Stimulated activated CD4-positive, alpha-beta T cell treated with anti-CD3 and anti-CD28 coated beads, Interleukin-15, amount 100 ng/mL, for 1 hour (primary cell): ENCODE results near the gene MAGI1.

Experiments
- DNase-seq, 2 donors: peaks; one replicate each; pipeline ENCODE4 v3.0.0-alpha.2; 2020; ENCODE audit warnings: low read depth in 1 of 2, low spot score in 1 of 2

The MAGI1 gene

GRCh38 chr3:65398953-65399352 lies 639.8 kb downstream of the MAGI1 start:
- DNase-seq, result no peak

DNA sequence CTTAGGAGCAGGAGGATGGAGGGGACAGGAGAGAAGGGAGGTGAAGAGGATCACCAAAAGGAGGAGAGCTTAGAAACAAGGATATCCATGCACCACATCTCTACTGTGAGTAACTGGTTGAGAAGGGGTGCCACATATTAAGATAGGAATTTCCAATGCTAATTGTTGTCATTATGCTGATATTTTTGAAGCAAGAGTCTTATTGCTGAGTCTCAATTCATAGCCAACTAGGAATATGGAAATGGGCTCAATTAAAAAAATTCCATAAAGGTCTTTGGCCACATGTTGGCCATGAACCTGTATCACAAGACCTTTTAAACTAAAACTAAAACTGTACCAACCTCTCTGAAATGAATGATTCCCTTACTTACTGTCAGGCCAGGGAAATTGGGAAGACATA lies 642.6 kb downstream of the MAGI1 start:
- no peak for DNase-seq

DNA sequence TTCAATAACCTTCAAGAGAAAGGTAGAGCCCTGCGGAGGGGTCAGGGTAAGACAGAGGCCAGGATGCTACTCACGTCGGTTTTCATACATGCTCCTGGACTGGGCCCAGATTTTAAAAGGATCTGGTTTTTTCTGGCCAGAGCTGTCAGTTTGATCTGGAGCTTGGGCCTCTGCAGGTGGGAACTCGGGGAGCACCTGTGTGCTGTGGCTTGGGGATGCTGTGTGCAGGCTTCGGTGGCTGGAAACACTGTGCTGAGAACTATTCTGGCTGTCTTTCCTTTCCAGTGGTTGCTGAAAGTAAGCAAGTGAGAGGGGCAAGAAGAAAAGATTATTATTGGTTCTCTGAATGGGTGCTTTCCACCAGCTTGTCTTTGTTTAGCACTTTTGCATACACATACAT lies 647.6 kb downstream of the MAGI1 start:
- DNase-seq, result no peak

- no peak for DNase-seq
Observed at GRCh38 chr3:65385805-65386204, 652.9 kb downstream of the MAGI1 start.

DNA sequence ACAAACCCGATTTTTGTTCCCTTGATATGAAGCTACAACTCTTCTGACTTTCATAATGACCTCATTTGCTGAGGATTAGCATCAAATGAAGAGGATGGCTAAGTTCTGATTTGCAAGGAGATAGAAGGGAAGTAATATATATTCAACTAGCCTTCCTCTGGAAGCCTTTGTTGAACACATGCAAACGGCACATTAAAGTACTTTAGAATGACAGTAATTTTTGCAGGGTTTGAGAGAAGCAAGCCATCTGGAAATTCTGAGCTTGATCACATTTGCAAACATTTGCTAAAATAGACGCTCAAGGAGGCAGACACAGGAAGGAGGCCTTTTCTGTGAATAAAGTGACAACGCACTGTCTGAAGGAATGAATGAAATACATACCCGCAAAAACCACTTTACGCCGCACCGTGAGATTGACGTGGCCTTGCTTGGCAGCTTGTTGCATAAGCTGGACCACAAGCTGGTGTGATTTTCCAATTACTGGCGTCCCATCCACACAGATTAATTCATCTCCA lies 657.2 kb downstream of the MAGI1 start:
- DNase-seq, result no peak

GRCh38 chr3:65379223-65379622 lies 659.5 kb downstream of the MAGI1 start:
- no peak for DNase-seq

- no peak for DNase-seq
Observed at GRCh38 chr3:65377637-65378036, 661.1 kb downstream of the MAGI1 start.

DNA sequence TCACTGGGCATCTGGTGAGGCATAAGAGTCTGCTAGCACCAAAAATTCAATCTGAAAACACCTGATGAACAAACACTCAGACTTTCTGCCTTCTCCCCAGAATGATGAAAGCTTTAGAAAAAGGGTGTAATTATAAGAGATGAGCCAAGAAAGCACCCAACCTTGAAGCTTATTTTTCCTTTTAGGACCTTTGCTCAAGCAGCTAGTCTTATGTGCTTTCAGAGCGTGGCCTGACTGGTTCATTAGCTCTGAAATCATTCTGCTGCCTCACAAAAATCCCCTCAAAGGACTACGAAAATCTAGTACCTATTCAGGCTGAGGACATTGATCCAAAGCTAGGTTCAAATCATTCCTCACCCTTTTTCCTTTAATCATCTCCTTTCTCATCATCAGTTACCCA lies 662.3 kb downstream of the MAGI1 start:
- no peak for DNase-seq

DNA sequence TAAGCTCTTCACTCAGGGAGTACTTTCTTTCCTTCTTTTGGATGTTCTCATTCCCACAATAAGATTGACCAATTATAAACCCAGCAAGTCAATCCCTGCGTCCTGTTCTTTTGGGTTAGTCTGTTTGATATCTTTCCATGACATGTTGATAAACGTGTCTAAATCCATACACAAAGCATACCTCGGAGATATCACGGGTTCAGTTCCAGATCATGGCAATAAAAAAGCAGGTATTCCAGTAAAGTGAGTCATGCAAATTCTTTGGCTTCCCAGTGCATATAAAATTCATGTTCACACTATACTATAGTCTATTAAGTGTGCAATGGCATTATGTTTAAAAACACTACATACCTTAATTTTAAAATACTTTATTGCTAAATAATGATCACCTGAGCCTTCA lies 667.7 kb downstream of the MAGI1 start:
- no peak for DNase-seq

- DNase-seq, result no peak
Observed at GRCh38 chr3:65368866-65369265, 669.9 kb downstream of the MAGI1 start.

DNA sequence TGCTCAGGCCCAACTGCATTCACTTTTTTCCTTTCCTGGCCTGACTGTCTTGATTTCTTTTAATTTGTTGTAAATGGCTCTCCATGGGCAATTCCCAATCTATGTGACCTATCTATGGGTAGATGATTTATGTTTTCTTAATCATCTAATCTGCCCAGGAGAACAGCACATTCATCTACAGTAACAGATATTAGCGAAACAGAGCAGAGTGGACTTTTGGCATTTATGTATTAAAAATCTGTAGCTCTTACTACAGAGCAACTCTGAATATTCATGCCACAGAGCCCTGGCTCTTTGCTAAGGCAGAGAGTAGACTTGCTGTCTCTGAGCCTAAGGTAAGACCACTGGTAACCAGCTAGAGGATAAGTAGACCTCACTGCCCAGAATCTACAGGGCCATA lies 676.0 kb downstream of the MAGI1 start:
- DNase-seq, result no peak

- DNase-seq, result no peak
Observed at GRCh38 chr3:65361448-65361847, 677.3 kb downstream of the MAGI1 start.

- no peak for DNase-seq
Observed at GRCh38 chr3:65356331-65357248, 682.1 kb downstream of the MAGI1 start.

DNA sequence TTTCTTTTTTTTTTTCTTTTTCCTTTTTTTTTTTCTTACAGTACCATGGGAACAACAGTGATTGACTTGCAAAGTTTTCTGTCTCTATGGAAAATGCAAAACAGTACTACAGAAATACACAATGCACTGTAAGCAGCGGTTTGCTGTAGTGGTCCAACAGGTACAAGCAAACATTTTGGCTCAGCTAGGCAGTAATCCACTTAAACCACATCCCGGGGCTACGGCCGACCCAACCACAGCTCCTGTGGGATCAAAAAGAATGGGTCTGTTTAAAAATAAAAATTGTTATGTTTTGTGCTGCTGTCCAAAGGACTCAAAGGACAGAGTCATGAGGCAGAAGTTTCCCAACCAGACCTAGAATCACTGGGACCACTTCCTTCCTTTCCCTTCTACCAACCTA lies 683.8 kb downstream of the MAGI1 start:
- no peak for DNase-seq

DNA sequence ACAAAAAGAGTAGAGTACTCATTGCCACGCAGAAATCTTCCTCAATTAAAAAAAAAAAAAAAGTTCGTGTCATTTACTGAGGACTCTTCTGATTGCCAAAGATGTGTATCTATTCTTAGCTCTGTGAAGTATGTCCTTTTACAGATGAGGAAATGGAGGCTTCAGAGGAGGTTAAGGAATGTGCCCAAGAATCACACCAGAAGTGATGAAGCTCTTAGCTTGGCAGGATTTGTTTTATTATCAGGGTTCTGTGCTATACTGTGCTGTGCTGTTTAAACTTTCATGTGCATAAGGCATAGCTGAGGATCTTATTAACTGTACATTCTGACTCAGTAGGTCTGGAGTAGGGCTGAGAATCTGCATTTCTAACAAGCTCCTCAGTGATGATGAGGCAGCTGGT lies 685.8 kb downstream of the MAGI1 start:
- DNase-seq, result no peak

DNA sequence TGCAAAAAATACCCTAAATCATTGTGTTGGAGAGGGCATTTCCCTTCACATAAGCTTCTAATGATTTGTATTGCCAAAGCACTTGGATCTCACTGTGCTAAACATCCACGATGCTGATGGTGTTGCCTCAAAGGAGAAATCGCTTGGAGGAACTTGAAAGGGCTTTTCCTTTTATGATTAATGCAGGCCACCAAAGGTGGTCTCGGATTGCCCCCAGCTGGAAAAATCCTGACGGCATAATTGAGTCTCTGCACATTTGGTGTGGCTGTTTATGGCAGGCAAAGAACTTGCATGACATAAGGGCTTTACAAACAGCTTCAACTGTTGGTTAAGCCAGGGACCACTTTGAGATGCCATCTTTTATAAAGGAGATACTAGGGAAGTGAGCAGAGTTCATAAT lies 687.0 kb downstream of the MAGI1 start:
- no peak for DNase-seq

DNA sequence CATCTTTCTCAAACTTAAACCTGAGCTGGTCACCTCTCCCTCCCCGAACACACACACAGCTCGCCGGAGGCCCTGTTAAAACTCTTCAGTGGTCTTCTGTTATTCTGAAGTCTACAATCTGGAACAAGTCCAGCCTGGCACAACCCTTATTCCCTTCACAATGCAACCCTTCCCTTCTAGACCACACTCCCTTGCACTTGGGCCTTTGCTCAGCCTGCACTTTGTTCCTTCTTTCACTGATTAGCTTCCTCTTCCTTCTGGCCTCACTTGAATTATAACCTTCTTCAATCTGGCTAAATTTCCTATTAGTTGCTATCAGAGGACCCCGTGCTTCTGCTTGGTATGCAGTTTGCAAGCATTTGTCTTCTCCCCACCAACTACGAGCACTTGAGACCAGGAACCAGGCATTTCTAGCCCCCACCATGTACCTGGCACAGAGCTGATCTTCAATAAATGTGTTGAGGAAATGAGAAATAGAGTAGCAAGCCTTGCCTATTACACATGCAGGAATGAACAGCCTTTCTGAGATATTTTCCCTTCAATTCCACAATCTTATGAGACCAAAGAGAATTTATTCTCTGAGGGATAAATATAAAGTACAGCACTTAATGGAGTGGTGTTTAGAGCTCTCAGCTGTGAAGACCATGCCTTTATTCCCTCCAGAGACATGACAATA lies 687.8 kb downstream of the MAGI1 start:
- no peak for DNase-seq

DNA sequence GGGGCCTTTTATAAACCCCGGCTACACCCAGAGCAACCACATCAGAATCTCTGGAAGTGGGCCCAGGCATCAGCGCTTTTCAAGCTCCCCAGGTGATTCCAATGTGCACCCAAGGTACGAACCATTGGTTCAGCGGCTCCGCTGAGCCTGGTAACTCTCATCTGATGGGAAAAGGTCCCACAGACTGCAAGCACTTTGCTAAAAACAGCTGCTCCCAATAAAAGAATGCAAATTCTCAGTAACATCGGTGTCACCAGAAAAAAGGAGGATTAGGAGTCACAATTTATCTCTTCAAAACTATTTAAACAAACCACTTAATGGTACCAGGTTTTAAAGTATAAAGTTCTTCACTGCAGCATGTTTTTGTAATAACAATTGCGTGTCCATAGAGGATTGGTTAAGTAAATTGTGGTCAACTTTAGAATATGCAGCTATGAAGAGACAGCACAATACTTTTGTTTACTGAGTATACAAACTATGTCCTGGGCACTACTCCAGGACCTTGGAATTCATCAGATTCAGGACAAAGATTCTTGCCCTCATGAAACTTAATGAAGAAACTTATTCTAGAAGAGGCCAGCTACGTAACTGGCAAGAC lies 690.2 kb downstream of the MAGI1 start:
- DNase-seq, result no peak

- DNase-seq, result no peak
Observed at GRCh38 chr3:65347166-65347565, 691.6 kb downstream of the MAGI1 start.

GRCh38 chr3:65344846-65345245 lies 693.9 kb downstream of the MAGI1 start:
- no peak for DNase-seq

DNA sequence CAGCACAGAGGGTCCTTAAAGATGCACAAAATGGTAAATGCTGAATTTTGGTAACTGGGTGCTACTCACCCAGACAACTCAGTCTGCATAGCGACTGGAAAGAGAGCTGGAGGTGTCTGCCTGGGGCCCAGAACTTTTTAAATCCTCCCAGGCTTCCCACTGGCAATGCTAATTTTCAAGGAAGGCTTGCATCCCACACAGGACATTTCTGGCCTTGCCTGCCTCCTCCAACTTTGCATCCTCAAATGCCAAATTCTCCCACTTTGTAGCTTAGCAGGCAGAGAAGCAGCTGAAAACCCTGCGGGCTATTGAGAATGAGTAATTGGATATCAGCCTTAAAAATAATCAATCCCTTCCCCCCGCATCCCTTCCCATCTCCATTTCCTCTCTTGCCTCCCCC lies 694.3 kb downstream of the MAGI1 start:
- no peak for DNase-seq

DNA sequence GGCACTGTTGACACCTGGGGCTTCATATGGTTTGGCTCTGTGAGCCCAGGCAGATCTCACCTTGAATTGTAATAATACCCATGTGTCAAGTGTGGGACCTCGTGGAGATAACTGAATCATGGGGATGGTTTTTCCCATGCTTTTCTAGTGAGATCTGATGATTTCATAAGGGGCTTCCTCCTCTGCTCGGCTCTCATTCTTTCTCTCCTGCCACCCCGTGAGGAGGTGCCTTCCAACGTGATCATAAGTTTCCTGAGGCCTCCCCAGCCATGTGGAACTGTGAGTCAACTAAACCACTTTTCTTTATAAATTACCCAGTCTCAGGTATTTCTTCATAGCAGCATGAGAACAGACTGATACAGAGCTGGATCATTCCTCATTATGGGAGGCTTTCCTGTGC lies 695.0 kb downstream of the MAGI1 start:
- no peak for DNase-seq
